HG02571 (cell line): ENCODE results near the gene PELI3.
"Not testable (repeated sequence)": the region's sequence is repeated elsewhere in the genome, so short reads cannot be mapped to it uniquely, and the experiment has no call there.

ENCODE experiments used
- ATAC-seq: cut with Tn5 transposase; IDR thresholded peaks from one replicate; pipeline ENCODE4 v1.9.1; 2021; ENCODE audit warnings: mild to moderate bottlenecking, moderate library complexity; ENCODE audit not compliant: unreplicated experiment

PELI3 gene

GRCh38 chr11:66466225-66467033, at the start of gene PELI3:
Gene PELI3, plus strand, starts transcription at chr11:66466905. Its CDS starts 1,224 bp downstream, at chr11:66468129.
- peak; percentile 80 for ATAC-seq

GRCh38 chr11:66417000-66417399, 49.7 kb upstream of the PELI3 start:
- no peak for ATAC-seq

DNA sequence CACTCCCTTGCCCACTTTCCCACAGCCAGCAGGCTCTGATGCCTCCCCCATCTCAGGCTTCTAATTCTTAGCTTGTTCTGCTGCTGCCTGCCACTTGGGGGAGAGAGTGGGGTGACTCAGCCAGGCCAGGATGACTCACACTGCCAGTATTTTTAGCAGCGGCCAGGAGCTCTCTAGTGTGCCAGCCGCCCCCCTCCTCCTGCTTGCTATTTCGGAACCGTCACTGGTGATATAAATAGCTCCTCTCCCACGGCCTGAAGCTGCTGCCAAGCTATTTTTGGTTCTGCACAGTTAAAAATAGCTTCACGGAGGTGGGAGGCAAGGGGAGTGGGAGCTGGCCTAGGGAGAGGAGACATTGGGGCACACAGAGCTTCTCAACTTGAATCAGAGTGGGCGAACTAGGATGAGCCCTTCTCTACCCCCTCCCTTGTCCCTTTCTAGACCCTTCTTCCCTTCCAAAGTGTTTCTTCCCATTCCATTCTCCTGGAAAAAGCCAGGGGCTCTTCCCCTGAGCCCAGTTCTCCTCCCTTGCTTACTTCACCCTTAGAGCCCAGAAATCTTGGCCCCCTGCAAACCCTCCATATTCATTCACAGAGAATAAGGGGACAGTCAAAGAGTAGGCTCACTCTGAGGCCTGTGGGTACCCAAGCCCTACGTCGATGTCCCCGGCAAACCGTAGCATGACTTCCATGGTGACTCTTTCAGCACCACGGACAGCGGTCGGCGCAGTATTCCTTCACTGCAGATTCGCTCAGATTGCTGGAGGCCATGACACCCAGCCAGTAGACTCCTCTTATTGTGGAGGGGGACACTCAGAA, 48.3 kb upstream of the PELI3 start:
- ATAC-seq: no peak

DNA sequence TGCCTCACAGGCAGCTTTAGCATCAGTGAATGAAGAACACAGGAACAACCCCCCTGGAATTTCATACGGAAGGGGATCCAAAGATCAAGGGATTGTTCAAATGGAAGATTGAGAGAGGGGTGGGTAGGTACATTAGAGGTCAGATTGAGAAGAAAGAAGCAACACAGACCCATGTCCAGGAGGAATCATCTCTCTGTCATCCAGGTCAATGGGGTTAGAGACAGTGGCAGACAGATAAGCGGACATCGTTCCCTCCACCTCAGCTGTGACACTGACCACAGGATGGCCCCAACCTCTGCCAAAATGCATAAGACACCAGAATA, 47.8 kb upstream of the PELI3 start:
- no peak for ATAC-seq

- ATAC-seq: no peak
Observed at GRCh38 chr11:66419825-66420224, 46.9 kb upstream of the PELI3 start.

- ATAC-seq: no peak
Observed at GRCh38 chr11:66420671-66421476, 45.8 kb upstream of the PELI3 start, which contains the start of gene NPAS4. Gene NPAS4, plus strand, starts transcription at chr11:66421035. Its CDS starts 145 bp downstream, at chr11:66421180.

DNA sequence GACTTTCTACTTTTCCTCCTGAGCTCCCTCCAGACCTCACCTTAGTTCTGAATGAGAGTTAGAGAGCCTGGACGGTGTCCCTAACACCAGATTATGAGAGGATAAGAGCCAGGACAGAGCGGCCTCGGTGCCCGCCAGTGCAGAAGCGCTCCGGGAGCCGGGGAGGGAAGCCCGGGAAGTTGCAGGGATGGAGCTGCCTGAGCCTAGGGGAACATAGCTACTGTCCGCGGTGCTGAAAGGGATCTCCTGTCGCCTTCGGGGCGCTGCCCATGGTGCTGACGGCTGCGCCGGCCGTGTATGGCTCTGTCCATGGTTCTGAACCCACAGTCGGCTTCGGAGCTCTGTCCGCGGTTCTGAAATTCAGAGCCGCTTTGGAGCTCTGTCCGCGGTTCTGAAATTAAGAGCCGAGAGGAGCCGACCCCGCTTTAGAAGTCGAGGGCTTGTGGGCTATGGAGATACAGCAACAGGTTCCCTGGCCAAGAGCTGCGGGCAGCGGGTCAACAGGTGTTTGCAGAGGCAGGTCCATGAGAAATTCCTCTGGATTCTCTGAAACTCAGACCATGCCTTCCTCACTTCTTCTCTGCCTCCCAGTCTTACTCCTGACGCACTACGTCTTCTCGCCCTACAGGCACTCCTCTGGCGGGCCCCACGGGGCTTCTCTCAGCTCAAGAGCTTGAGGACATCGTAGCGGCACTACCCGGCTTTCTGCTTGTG, 45.1 kb upstream of the PELI3 start:
- no peak for ATAC-seq

- ATAC-seq: no peak
Observed at GRCh38 chr11:66426314-66426713, 40.4 kb upstream of the PELI3 start.

GRCh38 chr11:66428933-66429332, 37.8 kb upstream of the PELI3 start:
- ATAC-seq: no peak

GRCh38 chr11:66429983-66430602, 36.6 kb upstream of the PELI3 start:
- ATAC-seq: no peak

- ATAC-seq: not testable (repeated sequence)
Observed at GRCh38 chr11:66431287-66431686, 35.4 kb upstream of the PELI3 start.

DNA sequence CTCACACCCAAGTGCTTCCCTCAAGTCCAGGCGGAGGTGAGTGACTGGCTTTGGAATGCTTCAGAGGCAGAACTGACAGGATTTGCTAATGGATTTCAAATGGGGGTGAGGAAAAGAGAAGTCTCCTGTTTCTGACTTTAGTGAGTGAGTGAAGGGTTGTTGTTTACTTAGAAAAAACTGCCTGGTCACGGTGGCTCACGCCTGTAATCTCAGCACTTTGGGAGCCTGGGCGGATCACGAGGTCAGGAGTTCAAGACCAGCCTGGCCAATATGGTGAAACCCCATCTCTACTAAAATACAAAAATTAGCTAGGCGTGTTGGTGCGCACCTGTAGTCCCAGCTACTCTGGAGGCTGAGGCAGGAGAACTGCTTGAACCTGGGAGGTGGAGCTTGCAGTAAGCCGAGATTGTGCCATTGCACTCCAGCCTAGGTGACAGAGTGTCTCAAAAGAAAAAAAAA, 34.8 kb upstream of the PELI3 start:
- not testable (repeated sequence) for ATAC-seq

GRCh38 chr11:66432597-66432996, 34.1 kb upstream of the PELI3 start:
- ATAC-seq: no peak

DNA sequence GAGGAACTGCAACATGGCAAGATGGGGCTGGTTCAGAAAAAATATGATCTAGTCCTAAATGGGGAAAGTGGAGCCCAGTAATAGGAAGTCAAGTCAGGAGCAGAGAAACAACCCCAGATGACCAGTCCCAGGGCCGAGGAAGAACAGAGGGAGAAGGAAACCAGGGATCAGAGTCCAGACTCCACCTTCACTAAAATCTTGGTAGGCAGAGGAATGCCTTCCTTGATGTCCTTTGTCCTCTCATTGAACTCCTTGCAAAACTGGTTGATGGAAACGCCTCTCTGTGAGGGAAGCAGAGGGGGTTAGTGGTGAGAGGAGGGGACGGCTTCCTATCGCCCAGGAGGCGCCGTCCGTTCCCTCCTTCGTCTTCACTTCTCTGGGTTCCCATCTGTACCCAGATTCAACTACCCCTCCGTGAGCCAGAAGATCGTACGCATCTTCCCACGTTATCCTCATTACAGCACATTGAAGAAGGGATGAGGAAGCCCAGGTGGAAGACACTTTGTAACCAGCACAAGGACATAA, 28.7 kb upstream of the PELI3 start:
- ATAC-seq: no peak

DNA sequence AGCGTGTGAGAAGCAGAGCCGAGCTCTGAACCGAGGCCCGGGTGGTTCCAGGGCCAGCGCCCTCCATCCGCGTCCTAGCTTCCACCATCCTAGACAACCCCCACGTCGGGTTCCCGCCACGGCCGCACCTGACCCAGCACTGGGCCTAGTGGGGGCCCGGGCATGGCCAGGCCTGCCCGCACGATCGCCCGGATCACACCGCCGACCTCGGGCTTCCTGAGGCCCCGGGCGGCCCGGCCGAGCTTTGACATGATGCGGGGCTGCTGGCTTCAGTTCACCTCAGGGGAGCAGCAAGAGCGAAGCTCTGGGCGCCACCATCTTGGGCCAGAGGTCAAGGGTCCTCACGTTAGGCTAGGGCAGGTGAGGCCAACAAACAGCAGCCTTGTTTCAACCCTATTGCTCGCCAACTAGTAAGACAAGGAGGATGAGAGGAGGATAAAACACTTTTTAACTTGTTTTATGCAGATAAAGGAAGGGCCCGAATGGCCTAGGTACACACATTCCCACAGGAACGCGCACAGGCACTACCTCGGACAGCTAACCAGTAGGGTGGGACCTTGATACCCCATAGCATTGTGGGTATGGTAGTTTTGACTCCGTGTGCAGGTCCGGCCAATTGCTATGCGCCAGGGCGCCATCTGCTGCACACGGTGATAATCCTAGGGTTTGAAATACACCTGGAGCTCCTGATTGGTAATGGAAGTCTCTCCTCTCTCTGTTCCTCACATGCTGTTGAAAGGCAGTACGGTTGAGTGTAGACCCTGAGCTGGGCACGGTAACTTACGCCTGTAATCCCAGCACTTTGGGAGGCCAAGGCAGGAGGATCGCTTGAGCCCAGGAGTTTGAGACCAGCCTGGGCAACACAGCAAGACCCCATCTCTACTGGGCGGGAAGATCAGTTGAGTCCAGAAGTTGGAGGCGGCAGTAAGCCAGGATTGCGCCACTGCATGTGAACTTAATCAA, 27.9 kb upstream of the PELI3 start, which contains the start of gene MRPL11:
Gene MRPL11 (minus strand): TSS at position 345 of the 963 bp plus-strand sequence. CDS start 94 bp downstream, at position 251.
- ATAC-seq: peak; percentile 95

DNA sequence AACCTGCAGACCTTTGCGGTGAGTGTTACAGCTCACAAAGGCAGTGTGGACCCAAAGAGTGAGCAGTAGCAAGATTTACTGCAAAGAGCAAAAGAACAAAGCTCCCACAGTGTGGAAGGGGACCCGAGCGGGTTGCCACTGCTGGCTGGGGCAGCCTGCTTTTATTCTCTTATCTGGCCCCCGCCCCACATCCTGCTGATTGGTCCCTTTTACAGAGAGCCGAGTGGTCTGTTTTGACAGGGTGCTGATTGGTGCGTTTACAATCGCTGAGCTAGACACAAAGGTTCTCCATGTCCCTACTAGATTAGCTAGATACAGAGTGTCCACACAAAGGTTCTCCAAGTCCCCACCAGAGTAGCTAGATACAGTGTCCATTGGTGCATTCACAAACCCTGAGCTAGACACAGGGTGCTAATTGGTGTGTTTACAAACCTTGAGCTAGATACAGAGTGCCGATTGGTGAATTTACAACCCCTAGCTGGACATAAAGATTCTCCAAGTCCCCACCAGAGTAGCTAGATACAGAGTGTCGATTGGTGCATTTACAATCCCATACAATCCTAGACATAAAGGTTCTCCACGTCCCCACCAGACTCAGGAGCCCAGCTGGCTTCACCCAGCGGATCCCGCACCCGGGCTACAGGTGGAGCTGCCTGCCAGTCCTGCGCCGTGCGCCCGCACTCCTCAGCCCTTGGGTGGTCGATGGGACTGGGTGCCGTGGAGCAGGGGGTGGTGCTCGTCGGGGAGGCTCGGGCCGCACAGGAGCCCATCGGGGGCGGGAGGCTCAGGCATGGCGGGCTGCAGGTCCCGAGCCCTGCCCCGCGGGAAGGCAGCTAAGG, 26.4 kb upstream of the PELI3 start:
- not testable (repeated sequence) for ATAC-seq

- ATAC-seq: not testable (repeated sequence)
Observed at GRCh38 chr11:66440940-66441282, 25.8 kb upstream of the PELI3 start.

- no peak for ATAC-seq
Observed at GRCh38 chr11:66443602-66444001, 23.1 kb upstream of the PELI3 start.
